ENCODE results near the gene ZNF665. TPM values are rescaled to one million over a fixed set of nuclear protein-coding genes. Genes with fewer than 3 reads are reported as not detected.
A peak's percentile ranks its signal among the peaks of the same experiment; 100 is the strongest.

The ZNF665 gene
- polyA plus RNA-seq, 3 donors = 0.68 to 1.7 (median 0.88) TPM

- H3K9me3 Mint-ChIP-seq = peaks cover 54 to 91% (median 88%) of the 10 kb centered on the region in 7 donors
- Histone ChIP-seq H3K4me1 (ENCODE audit: control insufficient read depth in 1 of 2, insufficient read depth in 2 of 2, low read length in 2 of 2) (no peaks in the 10 kb centered on the region), H3K27me3 (ENCODE audit: control insufficient read depth in 2 of 2, insufficient read depth in 2 of 2, low read length in 2 of 2) (no peaks in the 10 kb centered on the region), H2AFZ (ENCODE audit: insufficient read depth, low read depth, low read length, poor library complexity, severe bottlenecking) (no peak overlapping the region), H3K79me2 (ENCODE audit: insufficient read depth, low read length) (no peaks in the 10 kb centered on the region), H3K4me2 (replicated peaks; ENCODE audit: extremely low read depth, low read length, poor library complexity, severe bottlenecking) (no peak overlapping the region), H4K20me1 (ENCODE audit: insufficient read depth, low read length) (no peaks in the 10 kb centered on the region), H3K27ac (ENCODE audit: low read depth in 1 of 2, low read length in 2 of 2) (no peak overlapping the region), H3K9me3 (replicated peaks in 1 of 2; ENCODE audit: control insufficient read depth in 1 of 2, insufficient read depth in 1 of 2, low read length in 2 of 2) (peaks cover 70 to 91% of the 10 kb centered on the region in 2 donors), H3K9ac (ENCODE audit: insufficient read depth, low read length, poor library complexity, severe bottlenecking) (no peak overlapping the region), H3K36me3 (replicated peaks in 1 of 2; ENCODE audit: control insufficient read depth in 1 of 2, insufficient read depth in 2 of 2, low read length in 2 of 2) (peaks cover 6 to 89% of the 10 kb centered on the region in 2 donors), H3K4me3 (replicated peaks in 1 of 3; ENCODE audit: low read depth in 2 of 3, low read length in 3 of 3) (no peak overlapping the region)
- no peak for DNase-seq
- TF ChIP-seq CTCF (IDR thresholded peaks at IDR 0.05) = no peak
- intact Hi-C loops (cut with micrococcal nuclease) = no loop called here
- H3K4me1 Mint-ChIP-seq = no peaks in the 10 kb centered on the region
- H3K4me3 Mint-ChIP-seq = no peak overlapping the region
- peaks cover 68 to 85% of the 10 kb centered on the region in 2 donors for H3K36me3 Mint-ChIP-seq
- H3K27me3 Mint-ChIP-seq (ENCODE audit: low read depth in 3 of 3) = no peaks in the 10 kb centered on the region
- no peak overlapping the region for H3K27ac Mint-ChIP-seq
Observed at GRCh38 chr19:53147645-53148044, 45.5 kb downstream of the ZNF665 start.

- no peaks in the 10 kb centered on the region for H3K27me3 ChIP-seq (ENCODE audit: control insufficient read depth in 2 of 2, insufficient read depth in 2 of 2, low read length in 2 of 2)
- WGBS (ENCODE audit: insufficient coverage) = no CpG with 5 or more reads among the region's 4 CpGs
- DNase-seq = no peak
- H3K4me1 Mint-ChIP-seq = no peaks in the 10 kb centered on the region
- peaks cover 2 to 46% of the 10 kb centered on the region in 2 donors for H3K36me3 ChIP-seq (replicated peaks in 1 of 2; ENCODE audit: control insufficient read depth in 1 of 2, insufficient read depth in 2 of 2, low read length in 2 of 2)
- H4K20me1 ChIP-seq (ENCODE audit: insufficient read depth, low read length) = no peaks in the 10 kb centered on the region
- peak overlapping the region in 1 of 3 experiments; percentile 35 for H3K4me3 ChIP-seq (replicated peaks in 1 of 3; ENCODE audit: low read depth in 2 of 3, low read length in 3 of 3)
- no peak overlapping the region for H3K27ac ChIP-seq (ENCODE audit: low read depth in 1 of 2, low read length in 2 of 2)
- no peaks in the 10 kb centered on the region for H3K4me1 ChIP-seq (ENCODE audit: control insufficient read depth in 1 of 2, insufficient read depth in 2 of 2, low read length in 2 of 2)
- intact Hi-C loops (cut with micrococcal nuclease) = no loop called here
- peaks cover 46 to 90% of the 10 kb centered on the region in 2 donors for H3K9me3 ChIP-seq (replicated peaks in 1 of 2; ENCODE audit: control insufficient read depth in 1 of 2, insufficient read depth in 1 of 2, low read length in 2 of 2)
- no peak overlapping the region for H2AFZ ChIP-seq (ENCODE audit: insufficient read depth, low read depth, low read length, poor library complexity, severe bottlenecking)
- H3K9ac ChIP-seq (ENCODE audit: insufficient read depth, low read length, poor library complexity, severe bottlenecking) = no peak overlapping the region
- H3K4me3 Mint-ChIP-seq = no peak overlapping the region
- no peak overlapping the region for H3K4me2 ChIP-seq (replicated peaks; ENCODE audit: extremely low read depth, low read length, poor library complexity, severe bottlenecking)
- H3K9me3 Mint-ChIP-seq = peaks cover 39 to 92% (median 82%) of the 10 kb centered on the region in 7 donors
- H3K79me2 ChIP-seq (ENCODE audit: insufficient read depth, low read length) = no peaks in the 10 kb centered on the region
- no peaks in the 10 kb centered on the region for H3K27me3 Mint-ChIP-seq (ENCODE audit: low read depth in 3 of 3)
- H3K36me3 Mint-ChIP-seq = peaks cover 27 to 29% of the 10 kb centered on the region in 2 donors
- TF ChIP-seq CTCF (IDR thresholded peaks at IDR 0.05) = no peak
- H3K27ac Mint-ChIP-seq = no peak overlapping the region
Observed at GRCh38 chr19:53140351-53140750, 52.8 kb downstream of the ZNF665 start.
